GM21528 (cell line): ENCODE results near the gene GJA3.
"Not testable (repeated sequence)": the region's sequence is repeated elsewhere in the genome, so short reads cannot be mapped to it uniquely, and the experiment has no call there.

Experiments
- ATAC-seq: cut with Tn5 transposase; IDR thresholded peaks from one replicate; pipeline ENCODE4 v1.9.1; 2021; ENCODE audit warnings: mild to moderate bottlenecking, moderate library complexity; ENCODE audit not compliant: unreplicated experiment, low FRiP score

GJA3 gene

GRCh38 chr13:20156702-20157101 is 4.2 kb downstream of the GJA3 start:
- no peak for ATAC-seq

GRCh38 chr13:20153290-20153689 is 7.6 kb downstream of the GJA3 start:
- not testable (repeated sequence) for ATAC-seq

- no peak for ATAC-seq
Observed at GRCh38 chr13:20151612-20152011, 9.2 kb downstream of the GJA3 start.

- no peak for ATAC-seq
Observed at GRCh38 chr13:20151016-20151415, 9.8 kb downstream of the GJA3 start.

- no peak for ATAC-seq
Observed at GRCh38 chr13:20150561-20150960, 10.3 kb downstream of the GJA3 start.

- no peak for ATAC-seq
Observed at GRCh38 chr13:20149762-20150161, 11.1 kb downstream of the GJA3 start.

GRCh38 chr13:20148501-20149183 is 12.2 kb downstream of the GJA3 start:
- ATAC-seq = no peak

- ATAC-seq = no peak
Observed at GRCh38 chr13:20146381-20146780, 14.5 kb downstream of the GJA3 start.

GRCh38 chr13:20145521-20145920 is 15.3 kb downstream of the GJA3 start:
- ATAC-seq = no peak

GRCh38 chr13:20144141-20144850 is 16.6 kb downstream of the GJA3 start:
- no peak for ATAC-seq

- no peak for ATAC-seq
Observed at GRCh38 chr13:20142927-20143480, 17.8 kb downstream of the GJA3 start.

GRCh38 chr13:20142023-20142926 is 18.6 kb downstream of the GJA3 start:
- ATAC-seq = no peak

- ATAC-seq = no peak
Observed at GRCh38 chr13:20141238-20142022, 19.4 kb downstream of the GJA3 start.

GRCh38 chr13:20140487-20140886 is 20.4 kb downstream of the GJA3 start:
- no peak for ATAC-seq

- ATAC-seq = no peak
Observed at GRCh38 chr13:20137875-20138274, 23.0 kb downstream of the GJA3 start.

GRCh38 chr13:20136781-20137703 is 23.8 kb downstream of the GJA3 start:
- ATAC-seq = no peak

- no peak for ATAC-seq
Observed at GRCh38 chr13:20134732-20135131, 26.1 kb downstream of the GJA3 start.

- no peak for ATAC-seq
Observed at GRCh38 chr13:20132052-20132634, 28.7 kb downstream of the GJA3 start.
